ENCODE measurements around the gene DAZ2. TPM values are rescaled to one million over a fixed set of nuclear protein-coding genes. Genes with fewer than 3 reads are reported as not detected.
"Not testable (repeated sequence)": the region's sequence is repeated elsewhere in the genome, so short reads cannot be mapped to it uniquely, and the experiment has no call there.

DAZ2 gene
- not detected for polyA plus RNA-seq (2013, experiment 1 of 2; ENCODE audit: insufficient read length)
- not detected for polyA plus RNA-seq (2013, experiment 2 of 2; ENCODE audit: insufficient read length)

- not testable (repeated sequence) for DNase-seq
These were observed at the start of gene DAZ2 for GRCh38 chrY:23219233-23219632. TSS of gene DAZ2 (plus strand) at chrY:23219533. CDS start at chrY:23219741, 208 bp downstream.

GRCh38 chrY:23198908-23199307 lies 20.4 kb upstream of the DAZ2 start, which contains the start of gene DAZ1:
TSS of gene DAZ1 (minus strand) at chrY:23199008. CDS start at chrY:23198800, 208 bp downstream.
- not testable (repeated sequence) for DNase-seq

GRCh38 chrY:23207455-23207854 lies 11.9 kb upstream of the DAZ2 start:
- DNase-seq: not testable (repeated sequence)

GRCh38 chrY:23209802-23210495 lies 9.4 kb upstream of the DAZ2 start:
- not testable (repeated sequence) for DNase-seq

- DNase-seq: not testable (repeated sequence)
These were observed 8.7 kb upstream of the DAZ2 start for GRCh38 chrY:23210681-23211080.

Data from fibroblast of skin of scalp (primary cell).